BLaER1 (cell line): ENCODE data around the gene UPF2.
"Not testable (repeated sequence)": the region's sequence is repeated elsewhere in the genome, so short reads cannot be mapped to it uniquely, and the experiment has no call there.

Source experiments
- H3K27ac ChIP-seq: shearing (Covaris generic); formaldehyde crosslinking; 2 replicates; pipeline ENCODE4 v1.8.1; 2022
- H3K27me3 ChIP-seq: shearing (Covaris generic); formaldehyde crosslinking; 2 replicates; pipeline ENCODE4 v1.8.1; 2022
- H3K36me3 ChIP-seq: shearing (Covaris generic); formaldehyde crosslinking; 2 replicates; pipeline ENCODE4 v1.8.1; 2022
- H3K4me1 ChIP-seq: shearing (Covaris generic); formaldehyde crosslinking; 2 replicates; pipeline ENCODE4 v1.8.1; 2022
- H3K4me2 ChIP-seq: shearing (Covaris generic); formaldehyde crosslinking; 2 replicates; pipeline ENCODE4 v1.8.1; 2022
- H3K4me3 ChIP-seq: shearing (Covaris generic); formaldehyde crosslinking; 2 replicates; pipeline ENCODE4 v1.8.1; 2022
- H3K9ac ChIP-seq: shearing (Covaris generic); formaldehyde crosslinking; 2 replicates; pipeline ENCODE4 v1.8.1; 2022
- H3K9me3 ChIP-seq: shearing (Covaris generic); formaldehyde crosslinking; 2 replicates; pipeline ENCODE4 v1.8.1; 2022
- H4K20me1 ChIP-seq: shearing (Covaris generic); formaldehyde crosslinking; 2 replicates; pipeline ENCODE4 v1.8.1; 2022
- Cebpa-rat ChIP-seq: shearing (Covaris generic); IDR thresholded peaks from 2 replicates; pipeline ENCODE4 v1.8.1; 2022

Gene UPF2

DNA sequence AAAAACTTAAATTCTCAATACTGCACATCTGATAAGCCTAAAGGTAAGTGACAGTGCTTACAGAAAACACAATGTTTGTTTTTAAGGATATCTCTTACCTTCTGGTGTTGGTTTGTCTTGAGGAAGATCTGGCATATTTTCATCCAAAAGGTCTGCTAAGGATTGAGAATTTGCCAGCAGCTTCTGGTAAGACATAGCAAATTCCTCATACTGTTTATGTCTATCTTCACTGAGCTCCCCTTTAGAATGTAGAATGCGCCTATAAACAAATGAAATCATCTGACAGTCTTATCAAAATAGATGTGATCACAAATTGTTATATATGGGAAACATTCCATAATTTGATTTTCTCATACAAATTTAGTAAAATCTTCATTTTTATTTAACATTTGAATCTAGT, 28.7 kb downstream of the UPF2 start:
- Histone ChIP-seq H3K9ac (no peak overlapping the region), H3K9me3 (peaks cover 39% of the 10 kb centered on the region), H3K27ac (no peak overlapping the region), H3K4me3 (no peak overlapping the region), H3K36me3 (peaks cover 73% of the 10 kb centered on the region), H3K4me1 (no peaks in the 10 kb centered on the region), H3K4me2 (no peak overlapping the region), H4K20me1 (peaks cover 17% of the 10 kb centered on the region), H3K27me3 (no peaks in the 10 kb centered on the region)
- TF ChIP-seq Cebpa-rat: no peak

GRCh38 chr10:12013391-12013790, 29.2 kb downstream of the UPF2 start:
- H3K27ac ChIP-seq, H3K27me3 ChIP-seq, H3K9ac ChIP-seq, H3K4me1 ChIP-seq, H3K4me3 ChIP-seq, H3K4me2 ChIP-seq: not testable (repeated sequence)
- H4K20me1 ChIP-seq: peaks cover 12% of the 10 kb centered on the region
- peaks cover 39% of the 10 kb centered on the region for H3K9me3 ChIP-seq
- peaks cover 77% of the 10 kb centered on the region for H3K36me3 ChIP-seq

DNA sequence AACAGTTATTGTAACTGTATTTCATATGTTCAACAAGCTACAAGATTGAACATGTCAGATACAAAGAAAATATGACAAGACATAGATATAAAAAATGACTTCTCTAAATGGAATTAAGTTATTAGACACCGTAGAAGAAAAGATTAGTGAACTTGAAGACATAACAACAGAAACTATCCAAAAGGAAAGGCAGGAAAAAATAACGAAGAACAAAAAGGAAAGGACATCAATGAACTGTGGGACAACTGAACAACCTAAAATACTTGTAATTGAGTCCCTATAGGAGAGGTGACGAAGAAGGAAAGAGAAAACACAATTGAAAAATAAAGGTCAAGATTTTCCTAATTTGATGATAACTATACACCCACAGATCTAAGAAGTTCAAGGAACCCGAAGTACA, 32.3 kb downstream of the UPF2 start:
- Histone ChIP-seq H3K9ac (no peak overlapping the region), H3K27ac (no peak overlapping the region), H3K27me3 (no peaks in the 10 kb centered on the region), H3K36me3 (peaks cover 86% of the 10 kb centered on the region), H3K9me3 (peaks cover 39% of the 10 kb centered on the region), H4K20me1 (no peaks in the 10 kb centered on the region), H3K4me1 (no peaks in the 10 kb centered on the region), H3K4me2 (no peak overlapping the region), H3K4me3 (no peak overlapping the region)
- TF ChIP-seq Cebpa-rat: no peak

DNA sequence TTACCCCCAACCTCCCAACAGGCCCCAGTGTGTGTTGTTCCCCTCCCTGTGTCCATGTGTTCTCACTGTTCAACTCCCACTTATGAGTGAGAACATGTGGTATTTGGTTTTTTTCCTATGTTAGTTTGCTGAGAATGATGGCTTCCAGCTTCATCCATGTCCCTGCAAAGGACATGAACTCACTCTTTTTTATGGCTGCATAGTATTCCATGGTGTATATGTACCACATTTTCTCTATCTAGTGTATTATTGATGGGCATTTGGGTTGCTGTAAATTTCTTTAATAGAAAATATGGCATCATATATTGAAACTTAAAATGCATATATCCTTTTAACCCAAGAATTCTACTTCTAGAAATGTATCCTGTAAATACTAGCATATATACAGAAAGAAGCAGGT, 33.8 kb downstream of the UPF2 start:
- H3K27ac ChIP-seq, H3K27me3 ChIP-seq, H3K4me1 ChIP-seq, H3K4me2 ChIP-seq, H3K4me3 ChIP-seq, H3K9ac ChIP-seq, H4K20me1 ChIP-seq: not testable (repeated sequence)
- H3K36me3 ChIP-seq: peaks cover 92% of the 10 kb centered on the region
- H3K9me3 ChIP-seq: peaks cover 38% of the 10 kb centered on the region

GRCh38 chr10:12006671-12007070, 35.9 kb downstream of the UPF2 start:
- Histone ChIP-seq H3K9me3 (peaks cover 23% of the 10 kb centered on the region), H3K27me3 (no peaks in the 10 kb centered on the region), H3K4me1 (no peaks in the 10 kb centered on the region), H3K9ac (no peak overlapping the region), H3K4me3 (no peak overlapping the region), H3K36me3 (peaks cover 92% of the 10 kb centered on the region), H3K4me2 (no peak overlapping the region), H4K20me1 (no peaks in the 10 kb centered on the region), H3K27ac (no peak overlapping the region)
- no peak for TF ChIP-seq Cebpa-rat

GRCh38 chr10:11993834-11994468, 48.7 kb downstream of the UPF2 start:
- no peaks in the 10 kb centered on the region for H4K20me1 ChIP-seq
- no peak overlapping the region; the same call in 1 of the 2 replicates for H3K4me3 ChIP-seq
- no peak for TF ChIP-seq Cebpa-rat
- peak overlapping the region; percentile 72 for H3K4me2 ChIP-seq
- H3K9me3 ChIP-seq: peaks cover 28% of the 10 kb centered on the region; the same call in 1 of the 2 replicates
- peaks cover 72% of the 10 kb centered on the region for H3K36me3 ChIP-seq
- H3K4me1 ChIP-seq: peaks cover 55% of the 10 kb centered on the region
- H3K9ac ChIP-seq: peak overlapping the region; percentile 59; the same call in 1 of the 2 replicates
- H3K27me3 ChIP-seq: no peaks in the 10 kb centered on the region
- peak overlapping the region; percentile 93 for H3K27ac ChIP-seq

DNA sequence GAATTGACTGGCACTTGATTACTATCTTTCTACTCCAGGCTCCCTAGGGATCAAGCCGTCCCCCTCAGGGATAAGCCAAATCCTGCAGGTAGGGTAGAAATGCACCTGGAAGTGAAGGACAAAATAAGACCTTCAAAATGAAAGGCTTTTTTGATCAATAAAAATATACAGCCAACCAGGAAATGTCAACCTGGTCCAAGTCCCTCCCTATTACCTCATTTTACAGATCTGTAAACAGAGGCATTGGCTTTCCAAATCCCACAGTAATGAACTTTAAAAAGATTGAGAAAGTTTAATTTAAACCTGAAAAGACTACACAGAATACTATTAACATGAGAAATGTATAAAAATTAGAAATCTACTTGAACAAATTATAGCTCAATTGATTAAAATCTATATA, 53.7 kb downstream of the UPF2 start:
- Histone ChIP-seq H3K27me3 (no peaks in the 10 kb centered on the region), H3K9me3 (peaks cover 18% of the 10 kb centered on the region; the same call in 1 of the 2 replicates), H3K4me3 (no peak overlapping the region), H3K9ac (no peak overlapping the region), H4K20me1 (no peaks in the 10 kb centered on the region), H3K27ac (no peak overlapping the region), H3K36me3 (peaks cover 64% of the 10 kb centered on the region), H3K4me1 (peaks cover 31% of the 10 kb centered on the region), H3K4me2 (no peak overlapping the region)
- TF ChIP-seq Cebpa-rat: no peak

DNA sequence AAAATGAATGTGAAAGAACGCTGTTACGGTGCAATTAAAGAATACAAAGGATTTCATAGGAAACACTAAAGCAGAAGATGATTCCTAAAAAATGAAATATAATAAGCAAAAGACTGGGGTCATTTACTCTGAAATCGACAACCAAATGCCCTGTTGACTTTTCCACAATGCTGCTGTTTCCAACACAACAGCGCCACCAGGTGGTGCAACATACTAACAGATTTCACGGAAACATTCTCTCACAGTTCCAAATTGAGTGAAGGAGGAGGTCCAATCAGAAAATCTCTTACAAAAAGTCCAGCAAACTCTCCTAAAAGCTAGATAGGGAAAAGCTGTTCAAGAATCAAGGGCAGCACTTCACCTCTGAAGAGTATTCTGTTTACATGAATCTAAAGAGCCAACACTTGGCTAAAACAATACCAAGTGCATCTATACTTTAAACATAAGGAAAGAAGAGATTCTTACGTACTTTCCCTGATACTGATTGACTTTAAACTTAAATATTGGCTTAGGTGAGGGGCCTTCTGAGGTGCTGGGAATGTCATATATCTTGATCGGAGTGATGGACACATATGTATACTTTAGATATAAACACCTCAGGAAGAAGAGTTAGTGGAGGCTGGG, 55.9 kb downstream of the UPF2 start:
- H3K4me3 ChIP-seq: no peak overlapping the region
- H3K9me3 ChIP-seq: peaks cover 9% of the 10 kb centered on the region; the same call in 1 of the 2 replicates
- H3K4me1 ChIP-seq: peaks cover 9% of the 10 kb centered on the region
- H3K27ac ChIP-seq: no peak overlapping the region
- H4K20me1 ChIP-seq: no peaks in the 10 kb centered on the region
- TF ChIP-seq Cebpa-rat: no peak
- H3K4me2 ChIP-seq: no peak overlapping the region
- H3K9ac ChIP-seq: no peak overlapping the region
- no peaks in the 10 kb centered on the region for H3K27me3 ChIP-seq
- peaks cover 72% of the 10 kb centered on the region for H3K36me3 ChIP-seq

- TF ChIP-seq Cebpa-rat: no peak
- Histone ChIP-seq H3K4me2 (no peak overlapping the region), H3K36me3 (peaks cover 80% of the 10 kb centered on the region), H3K4me1 (no peaks in the 10 kb centered on the region), H3K4me3 (no peak overlapping the region), H3K9me3 (no peaks in the 10 kb centered on the region), H4K20me1 (no peaks in the 10 kb centered on the region), H3K9ac (no peak overlapping the region), H3K27ac (no peak overlapping the region), H3K27me3 (no peaks in the 10 kb centered on the region)
Measured at GRCh38 chr10:11982253-11982652, 60.4 kb downstream of the UPF2 start.

DNA sequence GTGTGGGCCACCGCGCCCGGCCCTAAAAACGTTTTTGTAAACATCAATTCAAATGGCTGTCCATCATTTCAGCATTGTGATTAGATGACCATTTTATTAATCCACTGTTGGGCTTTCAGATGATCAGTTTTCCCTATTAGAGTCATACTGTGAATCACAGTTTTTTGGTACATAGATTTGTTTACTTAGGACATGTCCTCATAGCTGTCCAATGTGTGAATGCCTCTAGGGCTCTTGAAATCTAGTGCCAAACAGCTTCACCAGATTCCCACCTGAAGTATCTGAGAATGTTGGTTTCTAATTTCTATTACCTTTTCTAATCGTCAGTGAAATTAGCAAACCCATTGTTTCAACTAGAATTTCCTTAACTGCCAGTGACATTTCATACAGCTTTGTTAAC, 66.8 kb downstream of the UPF2 start:
- no peak overlapping the region for H3K27ac ChIP-seq
- no peaks in the 10 kb centered on the region for H4K20me1 ChIP-seq
- H3K36me3 ChIP-seq: peaks cover 76% of the 10 kb centered on the region
- H3K4me1 ChIP-seq: no peaks in the 10 kb centered on the region
- no peaks in the 10 kb centered on the region for H3K27me3 ChIP-seq
- no peak overlapping the region for H3K4me3 ChIP-seq
- no peak overlapping the region for H3K9ac ChIP-seq
- peaks cover 17% of the 10 kb centered on the region for H3K9me3 ChIP-seq
- no peak overlapping the region for H3K4me2 ChIP-seq
- no peak for TF ChIP-seq Cebpa-rat

DNA sequence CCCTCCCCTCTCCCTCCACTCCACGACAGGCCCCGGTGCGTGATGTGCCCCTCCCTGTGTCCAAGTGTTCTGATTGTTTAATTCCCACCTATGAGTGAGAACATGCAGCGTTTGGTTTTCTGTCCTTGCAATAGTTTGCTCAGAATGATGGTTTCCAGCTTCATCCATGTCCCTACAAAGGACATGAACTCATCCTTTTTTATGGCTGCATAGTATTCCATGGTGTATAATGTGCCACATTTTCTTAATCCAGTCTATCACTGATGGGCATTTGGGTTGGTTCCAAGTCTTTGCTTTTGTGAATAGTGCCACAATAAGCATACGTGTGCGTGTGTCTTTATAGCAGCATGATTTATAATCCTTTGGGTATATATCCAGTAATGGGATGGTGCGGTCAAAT, 70.1 kb downstream of the UPF2 start:
- Histone ChIP-seq H3K36me3 (peaks cover 68% of the 10 kb centered on the region), H3K9me3 (peaks cover 25% of the 10 kb centered on the region)
- not testable (repeated sequence) for H3K4me3 ChIP-seq, H3K4me1 ChIP-seq, H3K9ac ChIP-seq, H3K4me2 ChIP-seq, H3K27me3 ChIP-seq, H3K27ac ChIP-seq, H4K20me1 ChIP-seq
